Astrocyte (in vitro differentiated cells and primary cell): ENCODE data around the gene VPS37B.

ENCODE experiments used
- CTCF ChIP-seq: IDR thresholded peaks from 2 replicates; pipeline ENCODE4 v1.5.1; 2011; ENCODE audit warnings: low read depth, mild to moderate bottlenecking, inconsistent platforms, low read length, moderate library complexity; ENCODE audit not compliant: insufficient read depth
- EZH2 ChIP-seq: IDR thresholded peaks from 2 replicates; pipeline ENCODE4 v1.6.1; 2012; ENCODE audit warnings: mild to moderate bottlenecking, low read length, inconsistent platforms; ENCODE audit not compliant: insufficient read depth

- TF ChIP-seq CTCF = no peak
- TF ChIP-seq EZH2 = no peak
Observed at GRCh38 chr12:122845865-122846621, 49.9 kb downstream of the VPS37B start.
